D721Med (cell line): ENCODE data around the gene PLCXD3.

ENCODE experiments used
- DNase-seq: peaks from one replicate; pipeline ENCODE4 v3.0.0; 2011; ENCODE audit warnings: low spot score; ENCODE audit not compliant: insufficient read length
- FAIRE-seq: peaks from 2 replicates; lab custom pipeline; 2011; peaks lifted over from hg19 to GRCh38; lab: Jason Lieb, UNC
- TF ChIP-seq, protein P1 (sequence below): IDR thresholded peaks from 2 replicates; pipeline ENCODE4 v1.5.1; 2012; ENCODE audit warnings: mild to moderate bottlenecking, control low read depth; ENCODE audit not compliant: insufficient read depth; ENCODE audit errors: missing control alignments

Gene PLCXD3

DNA sequence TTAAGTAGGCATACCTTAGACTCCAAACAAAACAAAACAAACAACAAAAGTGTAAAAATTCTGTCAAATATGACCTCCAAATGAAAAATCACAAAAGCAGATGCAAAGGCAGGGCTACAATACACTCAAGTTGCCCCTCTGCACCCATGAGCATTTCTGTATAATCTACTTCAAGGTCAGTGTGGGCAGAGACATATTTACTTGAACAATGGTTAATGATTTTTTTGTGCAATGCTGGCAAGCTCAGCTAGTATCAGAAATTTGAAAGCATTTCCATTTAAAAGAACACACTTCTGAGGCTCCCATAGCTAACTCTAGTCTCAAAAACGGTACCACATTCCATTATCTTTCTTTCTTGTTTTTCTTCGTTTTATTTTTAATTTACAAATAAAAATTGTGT lies 57.9 kb downstream of the PLCXD3 start:
- TF ChIP-seq, protein P1, sequence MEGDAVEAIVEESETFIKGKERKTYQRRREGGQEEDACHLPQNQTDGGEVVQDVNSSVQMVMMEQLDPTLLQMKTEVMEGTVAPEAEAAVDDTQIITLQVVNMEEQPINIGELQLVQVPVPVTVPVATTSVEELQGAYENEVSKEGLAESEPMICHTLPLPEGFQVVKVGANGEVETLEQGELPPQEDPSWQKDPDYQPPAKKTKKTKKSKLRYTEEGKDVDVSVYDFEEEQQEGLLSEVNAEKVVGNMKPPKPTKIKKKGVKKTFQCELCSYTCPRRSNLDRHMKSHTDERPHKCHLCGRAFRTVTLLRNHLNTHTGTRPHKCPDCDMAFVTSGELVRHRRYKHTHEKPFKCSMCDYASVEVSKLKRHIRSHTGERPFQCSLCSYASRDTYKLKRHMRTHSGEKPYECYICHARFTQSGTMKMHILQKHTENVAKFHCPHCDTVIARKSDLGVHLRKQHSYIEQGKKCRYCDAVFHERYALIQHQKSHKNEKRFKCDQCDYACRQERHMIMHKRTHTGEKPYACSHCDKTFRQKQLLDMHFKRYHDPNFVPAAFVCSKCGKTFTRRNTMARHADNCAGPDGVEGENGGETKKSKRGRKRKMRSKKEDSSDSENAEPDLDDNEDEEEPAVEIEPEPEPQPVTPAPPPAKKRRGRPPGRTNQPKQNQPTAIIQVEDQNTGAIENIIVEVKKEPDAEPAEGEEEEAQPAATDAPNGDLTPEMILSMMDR = no peak
- FAIRE-seq = no peak
- DNase-seq = no peak

DNA sequence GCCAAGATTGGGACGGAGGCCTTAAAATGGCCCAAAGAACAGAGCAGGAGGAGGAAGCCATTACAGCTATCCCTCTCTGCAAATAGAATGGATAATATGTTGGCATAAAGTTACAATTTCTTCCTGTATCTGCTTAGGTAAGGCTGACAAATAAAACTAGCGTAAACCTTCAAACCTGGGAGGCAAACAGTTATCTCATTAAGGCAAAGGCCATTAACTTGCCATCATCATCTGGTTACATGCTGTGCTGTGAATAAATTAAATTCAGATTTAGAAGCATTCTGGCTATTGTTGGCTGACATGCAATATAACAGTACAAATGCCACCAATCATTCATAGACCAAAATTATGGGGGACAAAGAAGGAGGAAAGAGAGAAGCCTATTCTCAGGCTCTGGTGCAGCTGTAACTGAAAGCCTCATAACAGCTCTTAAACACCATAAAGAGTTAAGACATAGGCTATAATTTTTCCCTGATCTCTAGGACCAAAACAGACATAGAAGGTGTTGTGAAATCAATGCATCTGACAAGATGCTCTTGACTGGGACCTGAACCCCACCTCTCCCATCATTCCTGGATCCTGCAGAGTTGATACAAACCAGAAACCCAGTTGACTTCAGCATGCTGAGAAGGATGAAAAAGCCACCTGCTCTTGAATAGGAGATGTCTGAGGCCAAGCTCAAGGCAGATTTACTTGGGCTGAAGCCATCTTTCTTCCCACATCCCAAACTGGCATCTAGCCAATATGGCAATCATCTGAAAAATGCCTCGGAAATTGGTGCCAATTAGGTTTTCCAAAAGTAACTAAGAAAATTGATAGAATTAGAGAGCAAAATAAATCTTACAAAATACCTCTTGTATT lies 62.5 kb downstream of the PLCXD3 start:
- no peak for FAIRE-seq
- TF ChIP-seq, protein P1 = no peak
- DNase-seq = no peak

DNA sequence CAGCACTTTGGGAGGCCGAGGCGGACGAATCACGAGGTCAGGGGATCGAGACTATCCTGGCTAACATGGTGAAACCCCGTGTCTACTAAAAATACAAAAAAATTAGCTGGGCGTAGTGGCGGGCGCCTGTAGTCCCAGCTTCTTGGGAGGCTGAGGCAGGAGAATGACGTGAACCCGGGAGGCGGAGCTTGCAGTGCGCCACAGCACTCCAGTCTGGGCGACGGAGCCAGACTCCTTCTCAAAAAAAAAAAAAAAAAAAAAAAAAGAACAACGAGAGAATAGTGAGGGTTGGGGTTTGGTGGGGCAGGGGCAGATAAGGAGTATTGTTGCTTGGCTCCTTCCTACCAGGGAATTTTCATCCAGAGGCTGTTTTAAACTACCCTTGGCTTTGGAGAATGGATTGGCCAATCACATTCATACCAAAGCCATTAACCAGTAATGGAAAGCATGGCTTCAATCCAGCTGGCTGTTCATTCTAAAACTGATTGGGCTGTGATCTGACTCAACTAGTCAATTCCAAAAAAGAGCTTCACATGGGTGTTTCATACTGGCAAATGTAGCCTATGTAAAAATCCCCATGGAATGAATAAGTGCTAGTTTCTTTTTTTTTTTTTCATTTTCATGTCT lies 64.4 kb downstream of the PLCXD3 start:
- TF ChIP-seq, protein P1 = no peak
- DNase-seq = no peak
- no peak for FAIRE-seq

DNA sequence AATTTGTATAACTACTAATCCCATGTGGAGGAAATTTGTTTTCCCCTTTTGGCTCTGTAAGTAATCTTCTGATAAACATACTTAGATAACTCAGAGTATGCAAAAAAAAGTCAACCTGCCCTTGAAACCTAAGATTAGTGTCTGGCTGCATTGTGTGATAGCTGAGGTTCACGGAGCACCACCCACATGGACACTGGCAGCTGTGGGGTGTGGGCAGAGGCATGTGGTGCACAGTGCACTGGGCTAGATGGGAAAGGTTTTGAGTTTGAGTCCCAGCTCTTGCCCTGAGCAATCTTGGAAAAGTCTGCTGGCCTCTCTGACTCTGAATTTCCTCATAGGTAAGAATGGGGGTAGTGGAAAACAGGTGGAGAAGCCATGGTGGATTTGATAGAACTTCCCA lies 75.1 kb downstream of the PLCXD3 start:
- no peak for FAIRE-seq
- TF ChIP-seq, protein P1 = no peak
- DNase-seq = no peak

DNA sequence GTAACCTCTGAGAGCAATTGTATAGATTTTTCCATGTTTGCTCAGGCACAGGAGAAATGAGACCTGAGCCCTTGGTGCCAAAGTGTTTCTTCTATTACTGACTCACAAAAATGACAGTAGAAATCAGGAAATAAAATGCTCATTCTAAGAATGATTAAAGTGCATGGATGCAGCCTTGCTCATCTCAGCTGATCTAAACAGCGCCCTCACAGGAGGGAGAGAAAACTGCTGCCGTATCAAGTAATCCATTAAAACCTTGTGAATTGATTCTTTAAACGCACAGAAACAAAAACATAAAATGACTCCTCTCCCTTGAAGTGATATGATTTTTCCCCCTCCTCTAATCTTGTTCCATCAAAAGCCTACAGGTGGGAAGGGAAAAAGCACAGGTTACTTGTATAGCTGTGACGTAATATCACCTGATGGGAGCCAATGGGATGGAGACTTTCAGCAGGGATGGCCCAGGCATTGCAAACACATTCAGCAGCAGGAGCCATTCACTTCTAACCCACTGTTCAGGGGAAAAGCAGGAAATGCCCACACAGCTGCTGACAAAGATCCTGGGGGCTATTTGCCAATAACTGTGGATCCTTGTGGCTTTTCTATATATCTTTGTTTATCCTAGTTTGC lies 76.7 kb downstream of the PLCXD3 start:
- DNase-seq = no peak
- no peak for FAIRE-seq
- TF ChIP-seq, protein P1 = peak; percentile 36

DNA sequence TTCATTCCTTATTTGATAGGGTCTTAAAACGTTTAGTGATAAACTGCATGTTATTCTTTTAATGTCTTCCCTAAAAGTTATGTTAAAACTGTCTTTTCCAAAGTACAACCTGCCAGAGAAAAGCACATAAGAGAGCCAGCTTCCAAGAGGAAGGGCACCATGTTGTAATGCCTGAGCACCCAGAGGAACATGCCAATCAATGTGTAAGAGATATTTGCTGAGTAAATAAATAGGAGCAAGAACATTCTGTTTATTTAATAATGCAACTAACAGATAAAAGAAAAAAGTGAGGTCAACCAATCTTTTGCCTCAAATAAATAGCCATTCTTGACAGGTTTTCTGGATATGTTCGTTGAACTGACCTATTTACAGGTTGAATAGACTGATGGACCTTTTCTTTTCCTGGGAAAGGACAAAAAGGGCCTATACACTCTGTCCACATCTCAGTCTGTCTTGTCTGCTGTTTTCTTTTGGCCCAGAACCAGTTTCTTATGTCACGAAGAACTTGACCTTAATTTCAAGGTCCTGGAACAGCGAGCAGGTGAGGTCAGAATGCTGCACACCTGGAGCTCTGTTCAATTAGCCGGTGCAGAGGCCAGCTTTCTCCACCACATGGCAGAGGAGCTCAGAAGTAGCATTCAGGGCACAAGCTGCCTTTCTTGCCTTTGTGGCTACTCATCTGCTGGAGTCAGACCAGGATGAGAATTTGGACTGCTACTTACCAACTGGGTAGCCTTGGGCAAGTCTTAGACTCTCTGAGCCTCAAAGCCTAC lies 77.7 kb downstream of the PLCXD3 start:
- no peak for FAIRE-seq
- TF ChIP-seq, protein P1 = no peak
- DNase-seq = no peak
